GM18868 (cell line): ENCODE results near the gene TPSG1.

Source experiments
- ATAC-seq: cut with Tn5 transposase; IDR thresholded peaks from one replicate; pipeline ENCODE4 v1.9.1; 2021; ENCODE audit warnings: mild to moderate bottlenecking, moderate library complexity; ENCODE audit not compliant: unreplicated experiment

Gene TPSG1

GRCh38 chr16:1217526-1217925, 7.5 kb downstream of the TPSG1 start:
- no peak for ATAC-seq

- ATAC-seq = no peak
Measured at GRCh38 chr16:1216681-1217400, 8.2 kb downstream of the TPSG1 start.

GRCh38 chr16:1216296-1216619, 8.8 kb downstream of the TPSG1 start:
- no peak for ATAC-seq

GRCh38 chr16:1215574-1216295, 9.3 kb downstream of the TPSG1 start:
- no peak for ATAC-seq

- ATAC-seq = no peak
Measured at GRCh38 chr16:1214719-1215118, 10.3 kb downstream of the TPSG1 start.

GRCh38 chr16:1213796-1214372, 11.2 kb downstream of the TPSG1 start:
- ATAC-seq = no peak

GRCh38 chr16:1213231-1213630, 11.8 kb downstream of the TPSG1 start:
- no peak for ATAC-seq

GRCh38 chr16:1212616-1213194, 12.4 kb downstream of the TPSG1 start:
- no peak for ATAC-seq

GRCh38 chr16:1211451-1212268, 13.4 kb downstream of the TPSG1 start:
- ATAC-seq = no peak

- no peak for ATAC-seq
Measured at GRCh38 chr16:1210461-1210860, 14.6 kb downstream of the TPSG1 start.

GRCh38 chr16:1209081-1209480, 16.0 kb downstream of the TPSG1 start:
- no peak for ATAC-seq

- no peak for ATAC-seq
Measured at GRCh38 chr16:1208239-1208830, 16.7 kb downstream of the TPSG1 start.

- no peak for ATAC-seq
Measured at GRCh38 chr16:1206786-1207185, 18.3 kb downstream of the TPSG1 start.

GRCh38 chr16:1206326-1206725, 18.7 kb downstream of the TPSG1 start:
- ATAC-seq = no peak

- no peak for ATAC-seq
Measured at GRCh38 chr16:1204933-1205332, 20.1 kb downstream of the TPSG1 start.

- ATAC-seq = no peak
Measured at GRCh38 chr16:1202274-1202673, 22.8 kb downstream of the TPSG1 start.

GRCh38 chr16:1201444-1201843, 23.6 kb downstream of the TPSG1 start:
- ATAC-seq = no peak

GRCh38 chr16:1200014-1200627, 24.9 kb downstream of the TPSG1 start:
- ATAC-seq = no peak

- no peak for ATAC-seq
Measured at GRCh38 chr16:1199347-1200013, 25.6 kb downstream of the TPSG1 start.
